ENCODE data around the gene DDX31. TPM values are rescaled to one million over a fixed set of nuclear protein-coding genes. Genes with fewer than 3 reads are reported as not detected.
"Not testable (repeated sequence)": the region's sequence is repeated elsewhere in the genome, so short reads cannot be mapped to it uniquely, and the experiment has no call there.

Gene DDX31
- total and polyA plus RNA-seq, 2 donors (not counting 1 experiment from before 2014, with no cell fraction given): 16.4 to 22.7 TPM

DNA sequence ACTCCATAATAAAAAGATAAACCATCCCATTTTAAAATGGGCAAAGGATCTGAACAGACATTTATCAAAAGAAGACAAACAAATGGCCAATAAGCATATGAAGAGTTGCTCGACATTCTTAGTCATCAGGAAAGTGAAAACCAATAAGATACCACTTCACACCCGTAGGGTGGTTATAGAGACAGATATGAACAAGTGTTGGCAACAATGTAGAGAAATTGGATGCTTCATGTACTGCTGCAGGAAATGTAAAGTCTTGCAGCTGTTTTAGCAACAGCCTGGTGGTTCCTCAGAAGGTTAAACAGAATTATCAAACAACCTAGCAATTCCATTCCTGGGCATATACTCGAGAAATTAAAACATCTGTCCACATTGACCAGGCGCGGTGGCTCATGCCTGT lies 43.0 kb upstream of the DDX31 start:
- Histone ChIP-seq H3K4me1 (ENCODE audit: control insufficient read depth in 2 of 2, insufficient read depth in 2 of 2, low read length in 2 of 2) (no peaks in the 10 kb centered on the region), H3K36me3 (replicated peaks in 1 of 2; ENCODE audit: control extremely low read depth in 1 of 2, control insufficient read depth in 1 of 2, extremely low read depth in 1 of 2, insufficient read depth in 2 of 2, low read length in 1 of 2) (no peaks in the 10 kb centered on the region), H3K27ac (ENCODE audit: low read length in 2 of 2) (no peak overlapping the region), H4K20me1 (ENCODE audit: control insufficient read depth, insufficient read depth, low read length, poor library complexity, severe bottlenecking) (no peaks in the 10 kb centered on the region), H3K9me3 (ENCODE audit: control extremely low read depth in 1 of 3, control insufficient read depth in 2 of 3, insufficient read depth in 1 of 3, low read length in 2 of 3) (no peaks in the 10 kb centered on the region), H2AFZ (ENCODE audit: insufficient read depth, low read depth, low read length, poor library complexity, severe bottlenecking) (no peak overlapping the region), H3K27me3 (replicated peaks in 1 of 4; ENCODE audit: control extremely low read depth in 1 of 4, control insufficient read depth in 3 of 4, insufficient read depth in 4 of 4, low read length in 3 of 4) (no peaks in the 10 kb centered on the region), H3K9ac (ENCODE audit: low read length) (no peak overlapping the region), H3K4me2 (replicated peaks; ENCODE audit: low read depth, low read length, poor library complexity, severe bottlenecking) (no peak overlapping the region), H3K4me3 (ENCODE audit: control extremely low read depth in 1 of 5, extremely low read depth in 1 of 5, insufficient read depth in 1 of 5, low read depth in 2 of 5, low read length in 4 of 5) (no peak overlapping the region), H3K79me2 (ENCODE audit: control insufficient read depth, insufficient read depth, low read length) (no peaks in the 10 kb centered on the region)
- ATAC-seq (ENCODE audit: low read depth) (no peak), DNase-seq (no peak)
- WGBS (ENCODE audit: insufficient coverage): 88% methylated on average over 3 of the region's 5 CpGs
- intact Hi-C loops (cut with micrococcal nuclease): no loop called here
- Mint-ChIP-seq H3K27ac (no peak overlapping the region), H3K4me3 (no peak overlapping the region), H3K27me3 (peaks cover 19% of the 10 kb centered on the region), H3K4me1 (no peaks in the 10 kb centered on the region), H3K9me3 (ENCODE audit: insufficient read depth) (no peaks in the 10 kb centered on the region)
- POLR2A ChIA-PET: no interaction called here
- CTCF ChIA-PET: interaction anchor here (0.6 kb wide), 1 partner anchor 1387 kb away, joined by 3 read pairs; no protein-coding TSS in a partner anchor
- TF ChIP-seq EZH2 (IDR thresholded peaks at IDR 0.05; ENCODE audit: borderline replicate concordance, insufficient read depth, low read depth, low read length, poor library complexity, severe bottlenecking): no peak
- TF ChIP-seq, protein P1, sequence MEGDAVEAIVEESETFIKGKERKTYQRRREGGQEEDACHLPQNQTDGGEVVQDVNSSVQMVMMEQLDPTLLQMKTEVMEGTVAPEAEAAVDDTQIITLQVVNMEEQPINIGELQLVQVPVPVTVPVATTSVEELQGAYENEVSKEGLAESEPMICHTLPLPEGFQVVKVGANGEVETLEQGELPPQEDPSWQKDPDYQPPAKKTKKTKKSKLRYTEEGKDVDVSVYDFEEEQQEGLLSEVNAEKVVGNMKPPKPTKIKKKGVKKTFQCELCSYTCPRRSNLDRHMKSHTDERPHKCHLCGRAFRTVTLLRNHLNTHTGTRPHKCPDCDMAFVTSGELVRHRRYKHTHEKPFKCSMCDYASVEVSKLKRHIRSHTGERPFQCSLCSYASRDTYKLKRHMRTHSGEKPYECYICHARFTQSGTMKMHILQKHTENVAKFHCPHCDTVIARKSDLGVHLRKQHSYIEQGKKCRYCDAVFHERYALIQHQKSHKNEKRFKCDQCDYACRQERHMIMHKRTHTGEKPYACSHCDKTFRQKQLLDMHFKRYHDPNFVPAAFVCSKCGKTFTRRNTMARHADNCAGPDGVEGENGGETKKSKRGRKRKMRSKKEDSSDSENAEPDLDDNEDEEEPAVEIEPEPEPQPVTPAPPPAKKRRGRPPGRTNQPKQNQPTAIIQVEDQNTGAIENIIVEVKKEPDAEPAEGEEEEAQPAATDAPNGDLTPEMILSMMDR (IDR thresholded peaks at IDR 0.05): no peak

DNA sequence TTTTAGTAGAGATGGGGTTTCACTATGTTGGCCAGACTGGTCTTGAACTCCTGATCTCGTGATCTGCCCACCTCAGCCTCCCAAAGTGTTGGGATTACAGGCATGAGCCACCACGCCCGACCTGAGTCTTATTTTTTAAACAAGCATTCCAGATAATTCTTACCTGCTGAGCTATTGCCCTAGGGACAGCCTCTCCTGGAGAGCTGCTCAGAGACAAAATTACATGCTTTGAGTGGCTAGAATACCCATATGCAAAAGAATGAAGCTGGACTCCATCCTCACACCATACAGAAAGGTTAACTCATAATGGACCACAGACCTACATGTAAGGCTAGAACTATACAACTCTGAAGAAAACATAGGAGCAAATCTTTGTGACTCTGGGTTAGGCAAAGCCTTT lies 42.1 kb upstream of the DDX31 start:
- ChIA-PET CTCF (no interaction called here), POLR2A (no interaction called here)
- Histone ChIP-seq H3K4me2 (replicated peaks; ENCODE audit: low read depth, low read length, poor library complexity, severe bottlenecking) (no peak overlapping the region), H3K9ac (ENCODE audit: low read length) (no peak overlapping the region), H3K27ac (ENCODE audit: low read length in 2 of 2) (no peak overlapping the region), H3K36me3 (replicated peaks in 1 of 2; ENCODE audit: control extremely low read depth in 1 of 2, control insufficient read depth in 1 of 2, extremely low read depth in 1 of 2, insufficient read depth in 2 of 2, low read length in 1 of 2) (no peaks in the 10 kb centered on the region), H3K4me3 (ENCODE audit: control extremely low read depth in 1 of 5, extremely low read depth in 1 of 5, insufficient read depth in 1 of 5, low read depth in 2 of 5, low read length in 4 of 5) (no peak overlapping the region), H3K4me1 (ENCODE audit: control insufficient read depth in 2 of 2, insufficient read depth in 2 of 2, low read length in 2 of 2) (no peaks in the 10 kb centered on the region), H3K79me2 (ENCODE audit: control insufficient read depth, insufficient read depth, low read length) (no peaks in the 10 kb centered on the region), H3K9me3 (ENCODE audit: control extremely low read depth in 1 of 3, control insufficient read depth in 2 of 3, insufficient read depth in 1 of 3, low read length in 2 of 3) (no peaks in the 10 kb centered on the region), H2AFZ (ENCODE audit: insufficient read depth, low read depth, low read length, poor library complexity, severe bottlenecking) (no peak overlapping the region), H4K20me1 (ENCODE audit: control insufficient read depth, insufficient read depth, low read length, poor library complexity, severe bottlenecking) (no peaks in the 10 kb centered on the region), H3K27me3 (replicated peaks in 1 of 4; ENCODE audit: control extremely low read depth in 1 of 4, control insufficient read depth in 3 of 4, insufficient read depth in 4 of 4, low read length in 3 of 4) (no peaks in the 10 kb centered on the region)
- DNase-seq (no peak), ATAC-seq (ENCODE audit: low read depth) (no peak)
- intact Hi-C loops (cut with micrococcal nuclease): no loop called here
- WGBS (ENCODE audit: insufficient coverage): 94% methylated on average over 3 of the region's 3 CpGs
- H3K27ac Mint-ChIP-seq: no peak overlapping the region
- peaks cover 14% of the 10 kb centered on the region for H3K27me3 Mint-ChIP-seq
- H3K9me3 Mint-ChIP-seq (ENCODE audit: insufficient read depth): no peaks in the 10 kb centered on the region
- H3K4me3 Mint-ChIP-seq: no peak overlapping the region
- no peaks in the 10 kb centered on the region for H3K4me1 Mint-ChIP-seq
- TF ChIP-seq, protein P1 (IDR thresholded peaks at IDR 0.05): no peak
- no peak for TF ChIP-seq EZH2 (IDR thresholded peaks at IDR 0.05; ENCODE audit: borderline replicate concordance, insufficient read depth, low read depth, low read length, poor library complexity, severe bottlenecking)

DNA sequence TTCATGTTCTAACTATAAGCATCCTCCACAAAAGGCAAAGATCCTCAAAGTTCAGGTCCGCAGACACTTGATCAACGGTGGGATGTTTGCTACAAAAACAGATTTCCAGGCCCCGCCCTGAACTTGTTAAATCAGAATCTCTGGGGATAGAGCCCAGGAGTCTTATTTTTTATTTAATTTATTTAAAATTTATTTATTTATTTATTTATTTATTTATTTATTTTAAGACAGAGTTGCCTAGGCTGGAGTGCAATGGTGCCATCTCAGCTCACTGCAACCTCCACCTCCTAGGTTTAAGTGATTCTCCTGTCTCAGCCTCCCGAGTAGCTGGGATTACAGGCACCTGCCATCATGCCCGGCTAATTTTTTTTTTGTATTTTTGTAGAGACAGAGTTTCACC lies 41.4 kb upstream of the DDX31 start:
- H3K4me3 ChIP-seq (ENCODE audit: control extremely low read depth in 1 of 5, extremely low read depth in 1 of 5, insufficient read depth in 1 of 5, low read depth in 2 of 5, low read length in 4 of 5); H3K79me2 ChIP-seq (ENCODE audit: control insufficient read depth, insufficient read depth, low read length); H3K4me2 ChIP-seq (replicated peaks; ENCODE audit: low read depth, low read length, poor library complexity, severe bottlenecking); H3K4me1 ChIP-seq (ENCODE audit: control insufficient read depth in 2 of 2, insufficient read depth in 2 of 2, low read length in 2 of 2); H4K20me1 ChIP-seq (ENCODE audit: control insufficient read depth, insufficient read depth, low read length, poor library complexity, severe bottlenecking); H2AFZ ChIP-seq (ENCODE audit: insufficient read depth, low read depth, low read length, poor library complexity, severe bottlenecking); H3K27ac Mint-ChIP-seq; H3K9me3 ChIP-seq (ENCODE audit: control extremely low read depth in 1 of 3, control insufficient read depth in 2 of 3, insufficient read depth in 1 of 3, low read length in 2 of 3); H3K9ac ChIP-seq (ENCODE audit: low read length); H3K4me1 Mint-ChIP-seq; H3K27ac ChIP-seq (ENCODE audit: low read length in 2 of 2); CTCF ChIA-PET; H3K27me3 ChIP-seq (replicated peaks in 1 of 4; ENCODE audit: control extremely low read depth in 1 of 4, control insufficient read depth in 3 of 4, insufficient read depth in 4 of 4, low read length in 3 of 4); H3K4me3 Mint-ChIP-seq; POLR2A ChIA-PET; DNase-seq; ATAC-seq (ENCODE audit: low read depth); H3K36me3 ChIP-seq (replicated peaks in 1 of 2; ENCODE audit: control extremely low read depth in 1 of 2, control insufficient read depth in 1 of 2, extremely low read depth in 1 of 2, insufficient read depth in 2 of 2, low read length in 1 of 2); H3K9me3 Mint-ChIP-seq (ENCODE audit: insufficient read depth); intact Hi-C loops (cut with micrococcal nuclease): not testable (repeated sequence)
- peaks cover 19% of the 10 kb centered on the region for H3K27me3 Mint-ChIP-seq
- no CpG with 5 or more reads among the region's 5 CpGs for WGBS (ENCODE audit: insufficient coverage)
